ENCODE data around the gene BST1.

DNA sequence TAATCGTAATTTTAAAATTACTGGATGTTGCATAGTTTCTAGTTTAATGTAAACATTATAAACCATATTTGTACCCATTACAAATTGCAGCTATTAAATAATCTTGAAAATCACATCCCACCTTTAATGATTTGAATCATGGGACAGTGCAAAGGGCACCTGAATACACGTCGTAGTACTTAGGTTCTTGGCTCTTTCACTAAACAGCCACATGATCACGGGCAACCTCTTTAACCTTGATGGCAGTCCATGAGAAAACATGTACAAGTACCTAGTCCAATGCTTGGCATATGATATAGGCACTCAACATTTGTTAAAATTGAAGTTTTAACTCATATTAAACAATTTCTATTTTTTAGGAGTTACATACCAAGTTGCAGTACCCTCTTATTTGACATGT, 35.9 kb upstream of the BST1 start:
- TF ChIP-seq, protein P1, sequence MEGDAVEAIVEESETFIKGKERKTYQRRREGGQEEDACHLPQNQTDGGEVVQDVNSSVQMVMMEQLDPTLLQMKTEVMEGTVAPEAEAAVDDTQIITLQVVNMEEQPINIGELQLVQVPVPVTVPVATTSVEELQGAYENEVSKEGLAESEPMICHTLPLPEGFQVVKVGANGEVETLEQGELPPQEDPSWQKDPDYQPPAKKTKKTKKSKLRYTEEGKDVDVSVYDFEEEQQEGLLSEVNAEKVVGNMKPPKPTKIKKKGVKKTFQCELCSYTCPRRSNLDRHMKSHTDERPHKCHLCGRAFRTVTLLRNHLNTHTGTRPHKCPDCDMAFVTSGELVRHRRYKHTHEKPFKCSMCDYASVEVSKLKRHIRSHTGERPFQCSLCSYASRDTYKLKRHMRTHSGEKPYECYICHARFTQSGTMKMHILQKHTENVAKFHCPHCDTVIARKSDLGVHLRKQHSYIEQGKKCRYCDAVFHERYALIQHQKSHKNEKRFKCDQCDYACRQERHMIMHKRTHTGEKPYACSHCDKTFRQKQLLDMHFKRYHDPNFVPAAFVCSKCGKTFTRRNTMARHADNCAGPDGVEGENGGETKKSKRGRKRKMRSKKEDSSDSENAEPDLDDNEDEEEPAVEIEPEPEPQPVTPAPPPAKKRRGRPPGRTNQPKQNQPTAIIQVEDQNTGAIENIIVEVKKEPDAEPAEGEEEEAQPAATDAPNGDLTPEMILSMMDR (IDR thresholded peaks at IDR 0.05) = no peak
- TF ChIP-seq POLR2A (IDR thresholded peaks at IDR 0.05) = no peak

All from adrenal gland (tissue), 5 donors.